ENCODE results near the gene PAX6.

GRCh38 chr11:31822175-31822926 lies 11.2 kb upstream of the PAX6 start:
- TF ChIP-seq SIN3A (IDR thresholded peaks at IDR 0.05; ENCODE audit: borderline replicate concordance, insufficient read depth, low read depth, low read length), result no peak
- TF ChIP-seq, protein P1, sequence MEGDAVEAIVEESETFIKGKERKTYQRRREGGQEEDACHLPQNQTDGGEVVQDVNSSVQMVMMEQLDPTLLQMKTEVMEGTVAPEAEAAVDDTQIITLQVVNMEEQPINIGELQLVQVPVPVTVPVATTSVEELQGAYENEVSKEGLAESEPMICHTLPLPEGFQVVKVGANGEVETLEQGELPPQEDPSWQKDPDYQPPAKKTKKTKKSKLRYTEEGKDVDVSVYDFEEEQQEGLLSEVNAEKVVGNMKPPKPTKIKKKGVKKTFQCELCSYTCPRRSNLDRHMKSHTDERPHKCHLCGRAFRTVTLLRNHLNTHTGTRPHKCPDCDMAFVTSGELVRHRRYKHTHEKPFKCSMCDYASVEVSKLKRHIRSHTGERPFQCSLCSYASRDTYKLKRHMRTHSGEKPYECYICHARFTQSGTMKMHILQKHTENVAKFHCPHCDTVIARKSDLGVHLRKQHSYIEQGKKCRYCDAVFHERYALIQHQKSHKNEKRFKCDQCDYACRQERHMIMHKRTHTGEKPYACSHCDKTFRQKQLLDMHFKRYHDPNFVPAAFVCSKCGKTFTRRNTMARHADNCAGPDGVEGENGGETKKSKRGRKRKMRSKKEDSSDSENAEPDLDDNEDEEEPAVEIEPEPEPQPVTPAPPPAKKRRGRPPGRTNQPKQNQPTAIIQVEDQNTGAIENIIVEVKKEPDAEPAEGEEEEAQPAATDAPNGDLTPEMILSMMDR (IDR thresholded peaks at IDR 0.05), result no peak
